GM13977 (cell line): ENCODE measurements around the gene NEMF.
"Not testable (repeated sequence)": the region's sequence is repeated elsewhere in the genome, so short reads cannot be mapped to it uniquely, and the experiment has no call there.

Source experiments
- DNase-seq: peaks from one replicate; pipeline ENCODE4 v3.0.0; 2012; ENCODE audit warnings: low spot score
- in situ Hi-C: fragments of 300-500 bp; cut with MboI; formaldehyde crosslinking; loops from one replicate; pipeline ENCODE4 v1.12.0; 2022; ENCODE audit warnings: low sequenced_read_pairs, low pct_unique_long_range_greater_than_20kb, mixed read lengths, inconsistent platforms; ENCODE audit not compliant: unreplicated experiment
- TF ChIP-seq, protein P1 (sequence below): IDR thresholded peaks from 2 replicates; pipeline ENCODE4 v1.5.1; 2012; ENCODE audit warnings: mild to moderate bottlenecking, control low read depth; ENCODE audit not compliant: insufficient read depth; ENCODE audit errors: extremely low read depth, missing control alignments

NEMF gene

GRCh38 chr14:49876563-49877127 lies 24.1 kb upstream of the NEMF start:
- no peak for DNase-seq
- TF ChIP-seq, protein P1, sequence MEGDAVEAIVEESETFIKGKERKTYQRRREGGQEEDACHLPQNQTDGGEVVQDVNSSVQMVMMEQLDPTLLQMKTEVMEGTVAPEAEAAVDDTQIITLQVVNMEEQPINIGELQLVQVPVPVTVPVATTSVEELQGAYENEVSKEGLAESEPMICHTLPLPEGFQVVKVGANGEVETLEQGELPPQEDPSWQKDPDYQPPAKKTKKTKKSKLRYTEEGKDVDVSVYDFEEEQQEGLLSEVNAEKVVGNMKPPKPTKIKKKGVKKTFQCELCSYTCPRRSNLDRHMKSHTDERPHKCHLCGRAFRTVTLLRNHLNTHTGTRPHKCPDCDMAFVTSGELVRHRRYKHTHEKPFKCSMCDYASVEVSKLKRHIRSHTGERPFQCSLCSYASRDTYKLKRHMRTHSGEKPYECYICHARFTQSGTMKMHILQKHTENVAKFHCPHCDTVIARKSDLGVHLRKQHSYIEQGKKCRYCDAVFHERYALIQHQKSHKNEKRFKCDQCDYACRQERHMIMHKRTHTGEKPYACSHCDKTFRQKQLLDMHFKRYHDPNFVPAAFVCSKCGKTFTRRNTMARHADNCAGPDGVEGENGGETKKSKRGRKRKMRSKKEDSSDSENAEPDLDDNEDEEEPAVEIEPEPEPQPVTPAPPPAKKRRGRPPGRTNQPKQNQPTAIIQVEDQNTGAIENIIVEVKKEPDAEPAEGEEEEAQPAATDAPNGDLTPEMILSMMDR, result no peak
- in situ Hi-C loops, result no loop called here

GRCh38 chr14:49875640-49876198 lies 23.1 kb upstream of the NEMF start:
- TF ChIP-seq, protein P1, result no peak
- in situ Hi-C loops, result no loop called here
- no peak for DNase-seq

- in situ Hi-C loops, result loop anchor here (25.0 kb wide), 1 partner anchor 664 kb away; the partner anchor contains the start of gene MAP4K5
These were observed 21.0 kb upstream of the NEMF start for GRCh38 chr14:49873548-49873947.

GRCh38 chr14:49870908-49871307 lies 18.3 kb upstream of the NEMF start:
- in situ Hi-C loops, result loop anchor here (25.0 kb wide), 1 partner anchor 666 kb away; the partner anchor contains the start of gene MAP4K5
- TF ChIP-seq, protein P1, result no peak
- no peak for DNase-seq

More at GRCh38 chr14:49873548-49873947, 21.0 kb upstream of the NEMF start:
- DNase-seq, result not testable (repeated sequence)

GRCh38 chr14:49868720-49869114 lies 16.1 kb upstream of the NEMF start:
- DNase-seq, result no peak
- in situ Hi-C loops, result loop anchor here (10.0 to 25.0 kb wide), 2 partner anchors 216 to 669 kb away; partner anchors contain the start of gene MAP4K5
- TF ChIP-seq, protein P1, result no peak

DNA sequence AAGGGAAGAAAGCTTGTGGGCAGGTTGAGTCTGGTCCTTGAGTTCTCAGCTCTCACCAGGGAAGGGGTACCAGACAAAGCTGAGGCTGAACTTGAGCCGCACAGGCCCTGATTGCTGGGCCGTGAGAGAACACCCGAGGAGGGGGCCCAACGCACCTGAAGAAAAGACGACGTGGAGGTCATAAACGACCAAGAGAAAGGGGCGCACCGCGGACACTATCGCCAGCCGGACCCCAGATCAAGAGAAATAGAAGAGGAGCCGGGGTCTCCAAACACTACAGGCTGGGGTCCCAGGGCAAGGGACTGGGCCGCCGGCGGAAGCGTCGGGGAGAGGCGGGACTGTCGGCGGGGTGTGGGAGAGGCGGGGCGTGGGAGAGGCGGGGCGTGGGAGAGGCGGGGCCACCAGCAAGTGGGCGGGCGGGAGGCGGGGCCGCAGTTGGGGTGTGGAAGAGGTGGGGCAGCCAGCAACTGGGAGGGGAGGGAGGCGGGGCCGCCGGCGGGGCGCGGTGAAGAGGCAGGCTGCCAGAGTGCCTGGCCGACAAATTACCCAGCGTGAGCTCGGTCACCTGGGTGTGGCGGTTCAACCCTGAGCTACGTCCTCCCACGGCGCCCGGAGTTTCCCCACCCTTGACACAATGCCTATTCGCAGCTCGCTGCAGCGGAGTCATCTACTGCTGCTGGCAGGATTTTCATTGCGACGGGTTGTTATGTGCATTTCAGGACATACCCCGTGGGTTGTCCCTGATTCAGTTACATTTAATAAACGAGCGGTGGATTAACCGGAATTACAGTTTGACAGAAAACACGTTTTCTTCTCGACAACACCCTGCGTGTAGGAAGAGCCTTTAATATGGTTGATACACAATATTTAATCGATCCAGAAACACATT lies 15.5 kb upstream of the NEMF start:
- in situ Hi-C loops, result loop anchor here (10.0 to 25.0 kb wide), 2 partner anchors 217 to 669 kb away; partner anchors contain the start of gene MAP4K5
- DNase-seq, result peak; percentile 92
- TF ChIP-seq, protein P1, result no peak

- DNase-seq, result no peak
- TF ChIP-seq, protein P1, result peak; percentile 88
- in situ Hi-C loops, result loop anchor here (10.0 to 25.0 kb wide), 2 partner anchors 219 to 672 kb away; partner anchors contain the start of gene MAP4K5
These were observed 12.9 kb upstream of the NEMF start for GRCh38 chr14:49865431-49865859.
